Measurements from ENCODE around the gene SPACA5.

- TF ChIP-seq POLR2A (IDR thresholded peaks at IDR 0.05): no peak
- no peak for TF ChIP-seq EP300 (IDR thresholded peaks at IDR 0.05)
- TF ChIP-seq, protein P1, sequence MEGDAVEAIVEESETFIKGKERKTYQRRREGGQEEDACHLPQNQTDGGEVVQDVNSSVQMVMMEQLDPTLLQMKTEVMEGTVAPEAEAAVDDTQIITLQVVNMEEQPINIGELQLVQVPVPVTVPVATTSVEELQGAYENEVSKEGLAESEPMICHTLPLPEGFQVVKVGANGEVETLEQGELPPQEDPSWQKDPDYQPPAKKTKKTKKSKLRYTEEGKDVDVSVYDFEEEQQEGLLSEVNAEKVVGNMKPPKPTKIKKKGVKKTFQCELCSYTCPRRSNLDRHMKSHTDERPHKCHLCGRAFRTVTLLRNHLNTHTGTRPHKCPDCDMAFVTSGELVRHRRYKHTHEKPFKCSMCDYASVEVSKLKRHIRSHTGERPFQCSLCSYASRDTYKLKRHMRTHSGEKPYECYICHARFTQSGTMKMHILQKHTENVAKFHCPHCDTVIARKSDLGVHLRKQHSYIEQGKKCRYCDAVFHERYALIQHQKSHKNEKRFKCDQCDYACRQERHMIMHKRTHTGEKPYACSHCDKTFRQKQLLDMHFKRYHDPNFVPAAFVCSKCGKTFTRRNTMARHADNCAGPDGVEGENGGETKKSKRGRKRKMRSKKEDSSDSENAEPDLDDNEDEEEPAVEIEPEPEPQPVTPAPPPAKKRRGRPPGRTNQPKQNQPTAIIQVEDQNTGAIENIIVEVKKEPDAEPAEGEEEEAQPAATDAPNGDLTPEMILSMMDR (IDR thresholded peaks at IDR 0.05): no peak
- no peak for TF ChIP-seq POLR2AphosphoS5 (IDR thresholded peaks at IDR 0.05)
Observed at GRCh38 chrX:48030237-48030636, 23.4 kb downstream of the SPACA5 start.
